ENCODE results near the gene HLA-DOA.

The HLA-DOA gene

GRCh38 chr6:33008944-33009861 is at the start of gene HLA-DOA:
HLA-DOA (minus strand) TSS chr6:33009591.
- peak; percentile 27 for DNase-seq (ENCODE audit: low read depth)

- no peak for DNase-seq (ENCODE audit: low read depth)
Observed at GRCh38 chr6:33057222-33058150, 48.1 kb upstream of the HLA-DOA start.

- no peak for DNase-seq (ENCODE audit: low read depth)
Observed at GRCh38 chr6:33053230-33053629, 43.8 kb upstream of the HLA-DOA start.

- DNase-seq (ENCODE audit: low read depth): no peak
Observed at GRCh38 chr6:33052627-33053026, 43.2 kb upstream of the HLA-DOA start.

GRCh38 chr6:33050014-33050810 is 40.8 kb upstream of the HLA-DOA start:
- no peak for DNase-seq (ENCODE audit: low read depth)

GRCh38 chr6:33049323-33050013 is 40.1 kb upstream of the HLA-DOA start:
- DNase-seq (ENCODE audit: low read depth): no peak

GRCh38 chr6:33040157-33040556 is 30.8 kb upstream of the HLA-DOA start:
- DNase-seq (ENCODE audit: low read depth): no peak

- DNase-seq (ENCODE audit: low read depth): no peak
Observed at GRCh38 chr6:33036535-33036934, 27.1 kb upstream of the HLA-DOA start.

- no peak for DNase-seq (ENCODE audit: low read depth)
Observed at GRCh38 chr6:33034554-33034953, 25.2 kb upstream of the HLA-DOA start.

GRCh38 chr6:33030245-33030644 is 20.9 kb upstream of the HLA-DOA start:
- no peak for DNase-seq (ENCODE audit: low read depth)

- DNase-seq (ENCODE audit: low read depth): no peak
Observed at GRCh38 chr6:33029328-33030184, 20.2 kb upstream of the HLA-DOA start.

GRCh38 chr6:33028220-33028849 is 18.9 kb upstream of the HLA-DOA start:
- no peak for DNase-seq (ENCODE audit: low read depth)

- no peak for DNase-seq (ENCODE audit: low read depth)
Observed at GRCh38 chr6:33024521-33024920, 15.1 kb upstream of the HLA-DOA start.

- DNase-seq (ENCODE audit: low read depth): no peak
Observed at GRCh38 chr6:33023536-33023935, 14.1 kb upstream of the HLA-DOA start.

- no peak for DNase-seq (ENCODE audit: low read depth)
Observed at GRCh38 chr6:33021917-33022316, 12.5 kb upstream of the HLA-DOA start.

GRCh38 chr6:33019372-33019771 is 10.0 kb upstream of the HLA-DOA start:
- no peak for DNase-seq (ENCODE audit: low read depth)

- DNase-seq (ENCODE audit: low read depth): no peak
Observed at GRCh38 chr6:33018904-33019303, 9.5 kb upstream of the HLA-DOA start.

GRCh38 chr6:33018418-33018817 is 9.0 kb upstream of the HLA-DOA start:
- DNase-seq (ENCODE audit: low read depth): no peak

GRCh38 chr6:33017694-33018353 is 8.4 kb upstream of the HLA-DOA start:
- DNase-seq (ENCODE audit: low read depth): no peak
